Measurements from ENCODE around the gene FAM89B.
"Not testable (repeated sequence)": the region's sequence is repeated elsewhere in the genome, so short reads cannot be mapped to it uniquely, and the experiment has no call there.

The FAM89B gene

DNA sequence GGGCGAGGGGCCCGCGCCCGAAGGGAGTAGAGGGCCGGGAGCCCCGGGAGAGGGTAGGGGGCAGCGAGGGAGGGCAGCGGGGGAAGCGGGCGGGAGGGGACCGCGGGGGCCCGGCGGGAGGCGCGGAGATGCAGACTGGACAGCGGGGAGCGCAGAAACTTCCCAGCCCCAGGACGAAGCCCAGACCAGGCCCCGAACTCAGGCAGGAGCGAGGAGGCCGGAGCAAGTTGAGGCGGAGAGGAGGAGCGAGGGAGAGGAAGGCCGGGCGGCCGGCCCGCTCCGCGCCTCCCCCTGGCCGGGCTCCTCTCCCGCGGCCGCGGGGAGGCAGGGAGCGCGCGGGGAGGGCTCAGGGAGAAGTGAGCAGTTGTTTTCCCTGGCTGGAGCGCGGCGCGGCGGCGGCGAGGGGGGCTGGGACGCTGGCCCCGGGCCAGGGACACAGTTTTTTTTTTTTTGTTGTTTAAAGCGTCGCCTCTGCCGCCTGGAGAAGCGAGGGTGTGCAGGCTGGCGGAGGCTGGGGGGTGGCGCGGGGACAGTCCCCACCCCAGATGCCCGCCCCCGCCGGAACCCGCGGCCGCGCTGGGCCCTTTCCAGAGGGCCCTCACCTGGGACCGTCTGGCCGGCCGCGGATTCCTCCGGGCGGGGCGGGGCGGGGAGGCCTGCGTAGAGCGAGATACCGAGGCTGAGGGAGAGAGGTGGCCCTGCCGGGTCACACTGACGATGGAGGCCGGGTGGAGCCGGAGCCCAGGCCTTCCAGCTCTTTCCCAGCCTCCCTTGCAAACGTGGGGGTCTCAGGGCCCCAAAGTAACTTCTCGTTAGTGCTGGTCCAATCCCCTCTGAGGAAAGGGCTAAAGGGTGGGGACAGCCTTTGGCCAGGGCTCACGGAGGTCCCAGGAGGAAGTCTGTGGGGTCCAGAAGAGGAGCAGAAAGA is 14.1 kb upstream of the FAM89B start, which contains the start of gene LTBP3:
LTBP3 (minus strand) TSS at position 358 of the 928 bp plus-strand sequence. CDS start 400 bp downstream, outside the sequence.
- no peak for DNase-seq

DNA sequence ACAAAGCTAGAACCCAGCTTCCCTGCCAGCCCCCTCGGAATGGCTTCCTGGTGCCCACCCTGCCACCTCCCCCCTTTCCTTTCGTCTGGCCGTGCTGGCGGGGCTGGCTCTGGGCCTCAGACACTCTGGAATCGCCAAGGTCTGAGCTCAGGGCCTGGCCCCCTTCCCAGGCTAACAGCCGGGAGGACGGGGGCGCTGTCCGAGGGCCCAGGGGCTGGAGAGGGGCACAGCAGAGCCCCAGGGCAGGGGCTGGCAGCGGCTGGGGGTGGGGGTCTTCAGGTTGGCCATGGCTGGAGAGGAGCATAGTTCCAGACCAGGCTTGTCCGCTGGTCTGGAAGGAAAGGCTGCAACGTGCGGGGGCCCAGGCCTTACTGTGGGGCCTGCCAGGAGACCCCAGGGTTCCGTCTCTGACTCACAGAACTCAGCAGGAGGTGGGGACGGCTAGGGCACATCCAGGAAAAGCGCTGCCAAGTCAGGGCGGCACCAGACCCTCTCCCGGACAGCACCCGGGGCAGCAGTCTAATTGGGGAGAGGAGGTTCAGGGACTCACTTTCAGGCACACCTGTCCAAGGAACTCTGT is 13.3 kb upstream of the FAM89B start:
- DNase-seq, result no peak

DNA sequence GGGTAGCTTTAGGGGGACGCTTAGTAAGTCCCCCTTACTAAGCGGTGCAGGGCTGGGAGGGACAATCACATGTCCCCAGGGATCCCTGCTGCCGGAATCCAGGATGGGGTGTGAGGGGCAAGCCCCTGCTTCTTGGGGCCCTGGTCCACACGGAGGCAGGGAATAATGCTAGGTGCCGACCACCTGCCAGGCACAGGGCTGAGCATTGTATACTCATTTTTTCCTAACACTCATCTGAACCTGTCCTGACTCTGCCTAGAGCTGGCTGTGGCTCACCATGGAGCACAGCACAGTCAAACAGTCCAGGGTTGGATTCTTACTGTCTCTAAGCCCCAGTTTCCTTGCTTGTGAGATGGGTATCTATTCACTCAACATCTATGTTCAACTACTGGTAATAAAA is 12.8 kb upstream of the FAM89B start:
- DNase-seq, result no peak

DNA sequence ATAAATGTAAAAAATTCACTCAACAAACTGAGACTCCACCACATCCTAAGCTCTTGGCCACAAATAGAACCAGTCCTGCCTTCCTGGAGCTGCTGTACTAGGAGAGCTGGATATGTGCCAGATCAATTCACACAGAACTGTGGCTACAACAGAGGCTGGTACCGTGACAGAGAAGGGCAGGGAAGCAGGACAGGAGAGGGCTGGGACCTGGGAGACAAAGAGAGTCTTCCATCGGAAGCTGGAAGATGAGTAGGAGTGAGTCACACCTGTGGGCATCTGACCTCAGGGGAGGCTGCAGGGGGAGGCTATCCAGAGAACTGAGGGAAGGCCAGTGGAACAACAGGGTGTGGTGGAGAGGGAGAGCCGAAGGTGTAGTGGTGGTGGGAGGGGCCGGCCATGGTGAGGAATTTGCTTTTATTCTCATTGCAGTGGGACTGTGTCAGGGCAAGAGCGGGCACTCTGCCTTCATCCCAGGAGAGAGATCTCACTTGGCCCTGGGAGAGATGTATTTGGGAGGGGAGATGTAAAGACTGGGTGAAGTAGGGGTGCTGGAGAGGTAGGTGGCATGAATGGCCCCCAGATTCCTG is 12.3 kb upstream of the FAM89B start:
- peak; percentile 78 for DNase-seq

DNA sequence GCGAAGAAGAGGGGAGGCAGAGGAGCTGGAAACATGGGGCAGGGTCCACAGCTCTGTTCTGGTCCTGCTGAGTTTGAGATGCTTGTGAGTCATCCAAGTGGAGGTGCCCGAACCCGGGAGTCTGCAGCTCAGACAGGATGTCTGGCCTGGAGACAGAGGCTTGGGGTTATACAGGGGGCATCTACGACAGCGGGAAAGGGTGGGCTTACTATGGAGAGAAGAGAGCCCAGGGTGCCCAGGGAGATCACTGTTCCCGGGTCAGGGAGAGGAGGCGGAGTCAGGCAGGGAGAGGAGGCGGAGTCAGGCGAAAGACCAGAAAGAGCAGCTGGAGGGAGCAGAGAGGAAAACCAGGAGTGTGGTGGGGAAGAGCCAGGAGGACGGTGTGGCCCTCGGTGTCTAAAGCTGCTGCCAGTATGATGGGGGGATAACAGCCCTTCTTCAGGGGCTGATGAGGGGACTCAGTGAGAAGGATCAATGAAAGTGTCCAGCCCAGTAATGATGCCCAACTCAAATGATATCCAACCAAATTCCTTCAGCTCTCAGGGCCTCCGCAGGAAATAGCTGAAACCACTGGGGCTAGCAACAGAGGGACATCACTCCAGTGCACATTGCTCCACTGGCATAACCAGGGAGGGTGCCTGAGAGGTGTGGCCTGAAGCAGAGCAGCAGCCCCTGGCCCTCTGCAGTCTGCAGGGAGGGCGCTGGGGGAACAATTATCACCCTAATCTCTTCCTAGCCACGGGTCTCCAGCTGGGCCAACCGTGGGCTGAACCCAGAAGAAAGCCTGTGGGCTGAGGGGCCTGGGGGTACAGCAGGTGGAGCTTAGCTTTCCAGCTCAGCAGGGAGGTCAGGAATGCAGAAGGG is 11.6 kb upstream of the FAM89B start:
- DNase-seq, result no peak

DNA sequence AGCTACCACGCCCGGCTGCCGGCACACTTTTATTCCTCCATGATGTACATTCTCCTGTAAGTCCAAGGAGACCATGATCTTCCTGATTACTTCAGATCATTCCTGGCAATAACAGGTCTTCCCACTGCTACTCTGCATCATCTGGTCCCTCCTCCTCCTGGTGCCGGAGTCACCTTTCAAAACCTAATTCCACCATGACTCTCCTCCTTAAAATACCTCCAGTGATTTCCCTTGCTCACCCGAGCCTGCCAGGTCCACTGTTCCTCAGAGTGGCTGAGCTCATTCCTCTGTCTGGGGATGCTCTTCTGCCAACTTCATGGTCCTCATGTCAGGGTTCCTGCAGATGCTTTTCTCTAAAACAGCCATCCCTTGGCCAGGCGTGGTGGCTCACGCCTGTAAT is 10.3 kb upstream of the FAM89B start:
- no peak for DNase-seq

DNA sequence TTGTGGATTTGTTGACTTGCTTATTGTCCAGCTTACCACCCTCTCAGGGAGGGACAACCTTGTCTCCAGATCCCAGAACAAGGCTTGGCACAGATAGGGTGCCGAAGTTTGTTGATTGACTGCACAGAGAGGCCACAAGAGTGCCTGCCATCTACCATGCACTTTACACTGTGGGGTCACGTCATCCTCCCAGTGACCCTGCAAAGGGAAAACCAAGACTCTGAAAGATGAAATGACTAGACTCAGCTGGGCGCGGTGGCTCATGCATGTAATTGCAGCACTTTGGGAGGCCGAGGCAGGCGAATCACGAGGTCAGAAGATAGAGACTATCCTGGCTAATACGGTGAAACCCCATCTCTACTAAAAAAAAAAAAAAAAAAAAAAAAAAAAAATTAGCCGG is 9.6 kb upstream of the FAM89B start:
- no peak for DNase-seq

DNA sequence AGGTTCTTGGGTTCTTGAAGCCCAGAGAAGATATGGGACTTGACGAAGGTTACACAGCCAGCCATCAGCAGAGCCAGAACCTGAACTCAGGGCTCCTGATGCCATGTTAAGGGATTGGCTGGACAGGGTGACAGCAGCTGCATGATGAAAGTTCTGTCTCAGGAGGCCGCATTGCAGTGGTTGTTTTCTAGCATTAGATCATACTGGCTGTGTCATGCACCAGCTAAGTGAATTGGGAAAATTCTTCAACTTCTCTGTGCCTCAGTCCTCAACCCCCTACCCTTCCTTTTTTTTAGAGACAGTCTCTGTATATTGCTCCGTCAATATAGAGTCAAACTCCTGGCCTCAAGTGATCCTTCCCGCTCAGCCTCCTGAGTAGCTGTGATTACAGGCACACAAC is 8.7 kb upstream of the FAM89B start:
- DNase-seq, result no peak

DNA sequence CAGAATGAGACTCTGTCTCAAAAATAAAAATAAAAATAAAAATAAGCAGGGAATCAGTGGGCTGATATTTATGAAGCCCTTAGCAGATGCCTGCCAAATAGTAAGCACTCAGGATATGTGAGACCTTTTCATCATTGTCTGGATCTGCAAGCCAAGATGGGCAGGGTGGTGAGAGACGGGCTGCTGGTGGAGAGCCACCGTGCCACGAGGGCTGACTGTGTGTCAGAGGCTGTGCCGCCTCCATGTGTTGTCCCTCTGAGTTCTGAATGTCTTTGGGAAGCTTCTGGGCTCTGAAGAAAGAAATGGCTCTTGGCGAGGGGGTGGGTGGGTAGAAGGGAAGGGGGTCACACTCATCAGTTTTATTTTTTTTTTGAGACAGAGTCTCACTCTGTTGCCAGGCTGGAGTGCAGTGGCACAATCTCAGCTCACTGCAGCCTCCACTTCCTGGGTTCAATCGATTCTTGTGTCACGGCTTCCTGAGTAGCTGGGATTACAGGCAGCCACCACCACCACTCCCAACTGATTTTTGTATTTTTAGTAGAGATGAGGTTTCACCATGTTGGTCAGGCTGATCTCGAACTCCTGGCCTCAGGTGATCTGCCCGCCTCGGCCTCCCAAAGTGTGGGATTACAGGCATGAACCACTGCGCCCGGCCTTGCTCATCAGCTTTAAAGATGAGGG is 7.3 kb upstream of the FAM89B start:
- DNase-seq, result not testable (repeated sequence)

DNA sequence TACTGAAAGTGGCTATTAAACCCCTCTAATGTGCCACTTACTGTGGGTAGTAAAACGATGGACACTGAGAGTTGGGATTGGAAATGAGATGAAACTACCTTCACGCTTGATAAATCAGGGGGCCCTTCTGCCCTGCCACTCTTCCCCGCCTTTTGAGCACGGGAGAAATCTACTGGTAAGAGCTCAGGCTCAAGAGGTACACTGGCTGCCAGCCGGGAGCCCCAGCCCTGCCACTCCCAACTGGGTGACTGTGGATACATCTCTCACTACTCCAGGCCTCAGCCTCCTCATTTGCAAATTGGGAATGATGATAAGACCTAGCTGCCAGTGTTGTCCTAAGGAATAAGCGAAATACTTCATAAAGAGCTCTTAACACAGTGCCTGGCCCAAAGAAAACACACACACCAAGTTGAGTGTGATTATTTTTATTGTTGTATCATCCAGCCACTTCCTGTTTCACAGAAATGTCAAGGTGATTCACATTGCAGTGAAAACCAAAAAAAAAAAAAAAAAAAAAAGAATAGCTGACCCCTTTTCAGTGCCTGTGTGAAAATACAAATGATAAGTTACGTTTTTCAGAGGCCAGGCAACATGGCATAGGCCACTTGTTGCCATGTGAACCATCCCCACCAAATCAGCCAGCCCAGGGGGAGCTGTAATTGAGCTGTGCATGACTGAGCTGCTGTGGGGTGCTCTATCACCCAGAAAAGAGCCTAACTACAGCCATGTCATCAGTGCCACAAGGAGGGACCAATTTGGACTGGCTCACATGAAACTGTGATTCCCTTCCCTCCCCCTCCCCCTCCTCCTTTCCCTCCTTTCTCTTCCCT is 6.5 kb upstream of the FAM89B start:
- DNase-seq, result no peak

DNA sequence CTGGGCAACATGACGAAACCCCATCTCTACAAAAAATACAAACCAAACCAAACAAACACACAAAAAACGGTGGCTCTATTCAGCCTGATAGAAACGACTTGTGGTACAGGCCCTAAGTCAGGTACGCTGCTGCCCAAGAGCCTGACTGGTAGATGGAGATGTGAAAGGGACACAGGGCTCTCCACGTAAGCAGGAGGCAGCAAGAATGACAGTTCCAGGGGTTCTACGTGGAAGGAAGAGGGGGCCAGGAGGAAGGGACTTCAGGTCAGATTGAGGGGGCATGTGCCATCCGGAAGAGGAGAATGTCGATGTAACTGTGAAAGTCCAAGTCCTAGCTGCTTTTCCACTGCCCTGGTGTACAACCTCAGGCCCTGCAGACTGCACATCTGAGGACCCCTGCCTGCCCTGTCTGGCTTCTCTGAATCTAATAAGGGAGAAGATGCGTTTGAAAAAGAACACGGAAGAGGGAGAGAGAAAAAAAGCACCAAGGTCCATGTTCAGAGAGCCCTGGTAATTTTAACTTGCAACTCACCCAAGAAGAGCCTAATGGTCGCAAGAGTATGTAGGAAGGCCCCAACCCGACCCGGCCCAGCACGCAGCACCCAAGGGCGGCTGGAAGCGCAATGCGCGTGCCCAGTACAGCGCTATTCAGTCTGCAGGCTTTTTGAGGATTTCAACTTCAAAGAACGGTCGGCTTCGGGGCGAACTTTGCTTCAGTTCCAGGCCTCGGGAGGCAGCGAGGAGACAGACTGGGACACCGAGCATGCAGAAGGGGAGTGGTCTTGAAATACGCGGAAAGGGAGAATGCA is 3.0 kb upstream of the FAM89B start:
- no peak for DNase-seq

DNA sequence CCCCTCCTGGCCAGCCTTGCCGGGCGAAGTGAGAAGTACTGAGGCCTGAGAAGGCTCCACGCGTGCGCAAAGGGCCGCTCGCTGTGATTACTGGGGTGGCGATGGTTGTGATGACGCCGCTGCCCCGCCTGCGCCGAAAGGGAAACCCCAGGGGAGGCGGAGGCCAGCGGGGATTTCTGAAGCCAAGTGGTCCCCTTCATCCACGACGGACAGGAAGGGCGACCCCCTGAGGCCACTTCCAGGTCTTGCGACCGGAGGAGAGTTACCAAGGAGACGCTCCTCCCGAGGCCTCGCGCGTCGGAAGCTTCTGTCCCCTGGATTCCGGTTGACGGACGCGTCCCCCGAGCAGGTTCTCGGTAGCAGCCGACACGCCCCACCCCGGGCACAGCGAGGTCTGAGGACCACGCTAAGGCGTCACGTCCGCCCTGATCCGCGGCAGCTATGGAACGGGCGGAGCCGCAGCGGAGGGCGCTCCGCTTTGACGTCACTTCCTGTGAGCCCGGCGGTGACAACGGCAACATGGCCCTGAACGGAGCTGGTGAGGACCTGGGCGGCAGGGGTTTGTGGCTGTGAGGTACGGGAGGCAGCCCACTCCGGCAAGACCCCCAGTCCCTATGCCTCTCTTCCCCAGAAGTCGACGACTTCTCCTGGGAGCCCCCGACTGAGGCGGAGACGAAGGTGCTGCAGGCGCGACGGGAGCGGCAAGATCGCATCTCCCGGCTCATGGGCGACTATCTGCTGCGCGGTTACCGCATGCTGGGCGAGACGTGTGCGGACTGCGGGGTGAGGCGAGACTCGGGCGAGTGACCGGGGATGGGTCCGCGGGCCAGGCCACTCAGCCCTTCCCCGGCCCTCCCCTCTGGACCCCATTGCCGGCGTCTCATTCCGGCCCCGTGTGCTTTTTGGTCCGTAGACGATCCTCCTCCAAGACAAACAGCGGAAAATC is 2.1 kb upstream of the FAM89B start, which contains the start of gene ZNRD2:
ZNRD2 (plus strand) TSS at position 505 of the 946 bp plus-strand sequence; CDS start at position 520, 15 bp downstream.
- peak; percentile 94 for DNase-seq

DNA sequence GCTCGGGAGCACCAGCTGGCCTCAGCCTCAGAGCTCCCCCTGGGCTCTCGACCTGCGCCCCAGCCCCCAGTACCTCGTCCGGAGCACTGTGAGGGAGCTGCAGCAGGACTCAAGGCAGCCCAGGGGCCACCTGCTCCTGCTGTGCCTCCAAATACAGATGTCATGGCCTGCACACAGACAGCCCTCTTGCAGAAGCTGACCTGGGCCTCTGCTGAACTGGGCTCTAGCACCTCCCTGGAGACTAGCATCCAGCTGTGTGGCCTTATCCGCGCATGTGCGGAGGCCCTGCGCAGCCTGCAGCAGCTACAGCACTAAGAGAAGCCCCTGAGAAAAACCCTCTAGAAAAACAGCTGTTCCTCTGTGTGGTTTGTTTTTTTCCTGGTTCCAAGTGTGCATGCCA is 918 bp upstream of the FAM89B start:
- no peak for DNase-seq

DNA sequence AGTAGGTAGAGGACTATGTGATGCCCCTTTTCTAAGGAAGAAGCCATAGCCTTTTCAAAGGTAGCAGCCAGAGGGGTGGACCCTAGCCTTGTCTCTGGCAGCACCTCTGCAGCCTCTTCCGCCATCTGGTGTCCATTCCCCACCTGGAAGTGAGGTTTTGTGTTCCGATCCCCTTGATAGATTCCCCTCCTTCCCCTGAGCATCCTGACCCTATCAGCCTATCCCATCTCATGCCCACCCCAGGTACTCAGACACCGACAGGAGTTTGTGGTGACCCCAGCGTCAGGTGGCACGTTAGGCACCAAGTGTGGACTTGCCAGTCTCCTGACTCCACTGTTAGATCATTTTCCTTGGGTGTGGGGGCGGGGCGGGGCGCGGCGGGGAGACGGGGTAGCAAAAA is 398 bp upstream of the FAM89B start:
- no peak for DNase-seq

DNA sequence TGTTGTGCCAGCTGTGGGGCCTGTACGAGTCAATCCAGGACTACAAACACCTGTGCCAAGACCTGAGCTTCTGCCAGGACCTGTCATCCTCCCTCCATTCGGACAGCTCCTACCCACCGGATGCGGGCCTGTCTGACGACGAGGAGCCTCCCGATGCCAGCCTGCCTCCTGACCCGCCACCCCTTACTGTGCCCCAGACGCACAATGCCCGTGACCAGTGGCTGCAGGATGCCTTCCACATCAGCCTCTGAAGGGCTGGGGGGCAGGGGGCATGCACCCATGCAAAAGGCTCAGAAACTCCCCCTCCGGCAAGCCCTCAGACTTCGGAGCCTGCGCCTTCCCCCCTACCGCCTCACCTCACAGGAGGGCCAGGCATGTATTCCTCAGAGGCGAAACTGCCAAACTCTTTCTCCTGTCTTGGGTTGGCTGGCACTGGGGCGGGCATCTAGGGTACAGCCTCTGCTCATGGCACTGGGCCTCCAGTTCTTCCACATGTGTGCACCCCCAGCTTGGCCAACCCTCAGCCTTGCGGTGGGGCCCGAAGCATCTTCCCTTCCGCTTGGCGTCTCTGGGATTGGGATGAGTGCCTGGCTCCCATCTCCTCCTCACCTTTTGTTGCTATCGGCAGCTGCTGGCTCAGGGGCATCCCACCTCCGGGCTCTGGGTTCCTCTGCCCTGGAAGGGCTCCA is 1.2 kb downstream of the FAM89B start:
- no peak for DNase-seq

DNA sequence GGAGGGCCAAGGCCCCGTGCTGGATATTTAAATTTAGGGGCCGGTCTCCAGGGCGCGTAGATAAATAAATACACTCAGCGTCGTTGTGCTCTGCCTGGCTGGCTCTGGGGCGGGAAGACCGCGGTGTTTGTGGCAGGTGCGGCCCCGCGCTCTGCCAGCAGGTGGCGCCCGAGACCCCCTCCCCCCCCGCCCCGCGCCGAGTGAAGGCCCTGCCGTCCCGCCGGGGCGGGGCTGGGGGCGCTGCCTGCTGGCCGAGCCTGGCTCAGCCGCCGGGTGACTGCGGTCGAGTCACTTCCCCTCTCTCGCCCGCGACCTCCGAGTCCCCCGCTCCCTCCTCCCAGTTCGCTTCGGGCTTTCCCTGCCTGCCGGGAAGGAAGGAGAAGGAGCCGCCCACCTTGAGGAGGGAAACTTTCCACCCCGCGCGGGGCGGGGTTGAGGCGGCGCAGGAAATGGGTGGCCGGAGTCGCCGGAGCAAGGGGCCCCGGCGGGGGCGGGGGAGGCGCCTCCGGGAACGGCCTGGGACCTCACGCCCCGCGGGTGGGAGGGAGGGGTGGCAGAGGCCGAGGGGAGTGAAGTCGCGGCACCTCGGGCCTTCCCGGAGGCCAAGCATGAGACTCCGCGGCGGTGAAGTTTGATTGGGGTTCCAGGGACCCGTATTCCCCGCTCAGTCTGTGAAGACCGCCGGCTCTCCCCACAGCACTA is 1.9 kb downstream of the FAM89B start:
- no peak for DNase-seq

DNA sequence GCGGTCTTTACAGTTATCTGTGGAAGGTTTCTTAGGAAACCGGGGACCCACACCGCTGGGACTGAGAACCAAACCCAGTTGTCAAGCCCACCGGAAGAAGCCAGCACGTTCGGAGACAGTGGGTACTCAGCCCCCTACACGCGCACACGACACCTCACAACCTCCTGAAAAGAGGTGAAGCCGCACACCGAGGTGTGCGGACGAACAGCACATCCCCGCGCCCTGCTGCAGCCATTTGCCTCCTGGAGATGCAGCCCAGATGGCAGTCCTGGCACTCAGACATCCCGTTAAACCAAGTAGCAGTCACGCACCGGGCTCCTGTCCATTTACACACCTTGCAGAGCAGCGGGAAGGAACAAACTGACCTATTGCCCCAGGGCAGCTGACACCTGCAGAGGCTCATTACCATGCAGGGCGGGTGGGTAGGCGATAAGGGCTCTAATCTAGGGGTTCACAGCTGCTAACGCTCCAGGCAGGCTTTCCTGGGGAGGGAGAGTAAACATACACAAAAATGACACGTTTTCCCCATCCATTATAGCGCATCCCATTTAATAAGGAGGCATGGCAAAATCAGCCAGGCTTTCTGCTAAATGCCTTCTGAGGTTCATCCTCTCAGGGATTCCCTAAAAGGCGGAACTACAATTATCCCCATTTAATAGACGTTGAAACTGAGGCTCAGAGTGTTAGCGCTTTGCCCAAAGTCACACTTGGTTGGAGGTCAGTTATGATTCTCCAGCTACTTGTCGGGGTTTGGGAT is 2.7 kb downstream of the FAM89B start:
- no peak for DNase-seq
